Subcutaneous abdominal adipose tissue (tissue), 5 donors: ENCODE data around the gene INF2.

Experiments used
- H3K27ac ChIP-seq: one replicate; pipeline ENCODE4 v1.7.0; 2013; ENCODE audit warnings: low read depth, mild to moderate bottlenecking, inconsistent platforms, low read length, moderate library complexity
- H3K27me3 ChIP-seq, 5 donors: one replicate each; pipeline ENCODE4 v1.7.0; 2013; ENCODE audit warnings: low read length in 5 of 5, inconsistent platforms in 1 of 5; ENCODE audit not compliant: control insufficient read depth in 5 of 5, insufficient read depth in 4 of 5
- H3K36me3 ChIP-seq, 5 donors: one replicate each; pipeline ENCODE4 v1.7.0; 2013; ENCODE audit warnings: low read length in 5 of 5; ENCODE audit not compliant: control insufficient read depth in 5 of 5, insufficient read depth in 5 of 5
- H3K4me1 ChIP-seq, 5 donors: one replicate each; pipeline ENCODE4 v1.7.0; 2013; ENCODE audit warnings: low read length in 5 of 5, mild to moderate bottlenecking in 3 of 5, moderate library complexity in 1 of 5; ENCODE audit not compliant: control insufficient read depth in 5 of 5, insufficient read depth in 5 of 5
- H3K4me3 ChIP-seq, 5 donors: one replicate each; pipeline ENCODE4 v1.7.0; 2013; ENCODE audit warnings: low read length in 5 of 5, low read depth in 1 of 5
- H3K9ac ChIP-seq, 5 donors: one replicate each; pipeline ENCODE4 v1.7.0; 2013; ENCODE audit warnings: low read length in 5 of 5, mild to moderate bottlenecking in 4 of 5, moderate library complexity in 3 of 5
- H3K9me3 ChIP-seq, 5 donors: one replicate each; pipeline ENCODE4 v1.7.0; 2013; ENCODE audit warnings: low read length in 5 of 5; ENCODE audit not compliant: control insufficient read depth in 5 of 5
- donor health status: healthy.
- donor health status: healthy.
- donor health status: healthy.
- donor health status: healthy.
- donor health status: healthy.

INF2 gene

DNA sequence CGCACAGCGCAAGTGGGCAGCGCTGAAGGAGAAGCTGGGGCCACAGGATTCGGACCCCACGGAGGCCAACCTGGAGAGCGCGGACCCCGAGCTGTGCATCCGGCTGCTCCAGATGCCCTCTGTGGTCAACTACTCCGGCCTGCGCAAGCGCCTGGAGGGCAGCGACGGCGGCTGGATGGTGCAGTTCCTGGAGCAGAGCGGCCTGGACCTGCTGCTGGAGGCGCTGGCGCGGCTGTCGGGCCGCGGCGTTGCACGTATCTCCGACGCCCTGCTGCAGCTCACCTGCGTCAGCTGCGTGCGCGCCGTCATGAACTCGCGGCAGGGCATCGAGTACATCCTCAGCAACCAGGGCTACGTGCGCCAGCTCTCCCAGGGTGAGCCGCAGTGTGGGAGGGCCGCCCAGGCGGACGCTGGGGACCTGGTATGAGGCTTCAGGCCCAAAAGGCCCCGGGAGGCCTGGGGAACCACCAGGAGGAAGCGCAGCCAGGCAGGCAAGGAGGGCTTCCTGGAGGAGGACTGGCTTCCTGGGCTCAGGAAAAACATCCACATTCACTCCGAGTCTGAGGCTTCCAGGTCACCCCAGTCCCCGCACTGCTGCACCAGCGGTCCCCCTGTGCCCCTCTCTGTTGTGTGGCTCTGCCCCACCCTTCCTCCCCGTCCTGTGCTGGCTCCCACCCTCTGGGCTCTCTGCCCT is 12.1 kb downstream of the INF2 start:
- peaks cover 0 to 68% (median 58%) of the 10 kb centered on the region in 5 donors for H3K36me3 ChIP-seq

GRCh38 chr14:104702106-104702505 is 12.7 kb downstream of the INF2 start:
- Histone ChIP-seq H3K27me3 (no peaks in the 10 kb centered on the region), H3K9me3 (no peaks in the 10 kb centered on the region), H3K4me1 (peaks cover 17 to 53% (median 48%) of the 10 kb centered on the region in 5 donors), H3K4me3 (no peak overlapping the region), H3K9ac (no peak overlapping the region), H3K36me3 (peaks cover 0 to 68% (median 59%) of the 10 kb centered on the region in 5 donors), H3K27ac (no peak overlapping the region)

More for the DNA sequence above, 12.1 kb downstream of the INF2 start:
- Histone ChIP-seq H3K9ac (no peak overlapping the region), H3K4me3 (no peak overlapping the region), H3K9me3 (no peaks in the 10 kb centered on the region), H3K27me3 (no peaks in the 10 kb centered on the region), H3K4me1 (peaks cover 17 to 58% (median 54%) of the 10 kb centered on the region in 5 donors), H3K27ac (no peak overlapping the region)

GRCh38 chr14:104702673-104703072 is 13.3 kb downstream of the INF2 start:
- Histone ChIP-seq H3K9ac (no peak overlapping the region), H3K9me3 (no peaks in the 10 kb centered on the region), H3K4me3 (no peak overlapping the region), H3K27ac (no peak overlapping the region), H3K4me1 (peaks cover 14 to 47% (median 42%) of the 10 kb centered on the region in 5 donors), H3K27me3 (no peaks in the 10 kb centered on the region), H3K36me3 (peaks cover 0 to 69% (median 57%) of the 10 kb centered on the region in 5 donors)

DNA sequence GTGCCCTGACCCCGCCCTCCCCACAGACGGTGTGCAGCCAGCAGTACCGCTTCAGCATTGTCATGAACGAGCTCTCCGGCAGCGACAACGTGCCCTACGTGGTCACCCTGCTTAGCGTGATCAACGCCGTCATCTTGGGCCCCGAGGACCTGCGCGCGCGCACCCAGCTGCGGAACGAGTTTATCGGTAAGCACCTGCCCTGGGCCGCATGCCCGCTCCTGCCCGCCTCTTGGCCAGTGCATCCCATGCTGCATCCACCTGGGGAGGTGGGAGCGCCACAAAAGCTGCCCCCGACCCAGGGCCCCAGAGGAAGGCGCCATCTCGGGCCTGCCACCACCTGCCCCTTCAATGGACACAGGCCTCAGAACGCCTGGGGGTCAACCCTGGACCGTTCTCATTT is 13.9 kb downstream of the INF2 start:
- Histone ChIP-seq H3K9ac (no peak overlapping the region), H3K27ac (no peak overlapping the region), H3K9me3 (no peaks in the 10 kb centered on the region), H3K4me3 (no peak overlapping the region), H3K4me1 (peaks cover 9 to 41% (median 36%) of the 10 kb centered on the region in 5 donors), H3K36me3 (peaks cover 0 to 69% (median 57%) of the 10 kb centered on the region in 5 donors), H3K27me3 (no peaks in the 10 kb centered on the region)

GRCh38 chr14:104704252-104704651 is 14.8 kb downstream of the INF2 start:
- H3K27me3 ChIP-seq: no peaks in the 10 kb centered on the region
- peaks cover 0 to 75% (median 61%) of the 10 kb centered on the region in 5 donors for H3K36me3 ChIP-seq
- peaks cover 5 to 31% (median 26%) of the 10 kb centered on the region in 5 donors for H3K4me1 ChIP-seq
- no peak overlapping the region for H3K4me3 ChIP-seq
- no peak overlapping the region for H3K9ac ChIP-seq
- H3K9me3 ChIP-seq: no peaks in the 10 kb centered on the region
- H3K27ac ChIP-seq: no peak overlapping the region

GRCh38 chr14:104705340-104706047 is 16.1 kb downstream of the INF2 start:
- Histone ChIP-seq H3K4me1 (peaks cover 1 to 19% (median 15%) of the 10 kb centered on the region in 5 donors), H3K27ac (no peak overlapping the region), H3K27me3 (no peaks in the 10 kb centered on the region), H3K9me3 (no peaks in the 10 kb centered on the region), H3K4me3 (no peak overlapping the region), H3K9ac (no peak overlapping the region), H3K36me3 (peaks cover 0 to 83% (median 73%) of the 10 kb centered on the region in 5 donors)

DNA sequence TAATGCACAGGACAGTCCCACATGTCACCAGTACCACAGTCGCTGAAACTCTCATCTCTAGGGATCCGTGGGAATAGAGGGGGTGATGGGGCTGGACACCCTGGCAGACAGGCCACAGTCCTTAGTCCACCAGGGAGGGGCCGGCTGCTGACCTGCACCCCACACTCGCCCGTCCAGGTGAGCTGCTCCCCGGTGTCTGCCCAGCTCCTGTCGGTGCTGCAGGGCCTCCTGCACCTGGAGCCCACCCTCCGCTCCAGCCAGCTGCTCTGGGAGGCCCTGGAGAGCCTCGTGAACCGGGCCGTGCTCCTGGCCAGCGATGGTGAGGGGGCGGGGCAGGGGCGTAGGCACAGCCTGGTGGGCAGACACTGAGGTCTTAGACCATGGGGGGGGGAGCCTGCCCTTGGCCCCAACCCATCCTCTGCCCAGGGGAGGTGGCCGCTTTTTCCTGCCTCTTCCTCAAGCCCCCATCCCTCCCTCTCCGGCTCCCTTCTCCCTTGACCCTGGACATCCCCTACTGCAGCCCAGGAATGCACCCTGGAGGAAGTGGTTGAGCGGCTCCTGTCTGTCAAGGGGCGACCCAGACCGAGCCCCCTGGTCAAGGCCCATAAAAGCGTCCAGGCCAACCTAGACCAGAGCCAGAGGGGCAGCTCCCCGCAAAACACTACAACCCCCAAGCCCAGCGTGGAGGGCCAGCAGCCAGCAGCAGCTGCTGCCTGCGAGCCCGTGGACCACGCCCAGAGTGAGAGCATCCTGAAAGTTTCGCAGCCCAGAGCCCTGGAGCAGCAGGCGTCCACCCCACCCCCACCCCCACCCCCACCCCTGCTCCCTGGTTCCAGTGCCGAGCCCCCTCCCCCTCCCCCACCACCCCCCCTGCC is 17.6 kb downstream of the INF2 start:
- no peaks in the 10 kb centered on the region for H3K27me3 ChIP-seq
- H3K27ac ChIP-seq: no peak overlapping the region
- H3K4me3 ChIP-seq: no peak overlapping the region
- no peaks in the 10 kb centered on the region for H3K9me3 ChIP-seq
- no peak overlapping the region for H3K9ac ChIP-seq
- peaks cover 0 to 86% (median 78%) of the 10 kb centered on the region in 5 donors for H3K36me3 ChIP-seq
- peaks cover 0 to 6% (median 4%) of the 10 kb centered on the region in 5 donors for H3K4me1 ChIP-seq

- no peak overlapping the region for H3K9ac ChIP-seq
- no peak overlapping the region for H3K27ac ChIP-seq
- no peaks in the 10 kb centered on the region for H3K9me3 ChIP-seq
- peaks cover 0 to 86% (median 78%) of the 10 kb centered on the region in 5 donors for H3K36me3 ChIP-seq
- no peaks in the 10 kb centered on the region for H3K27me3 ChIP-seq
- H3K4me1 ChIP-seq: peaks cover 0 to 3% (median 0%) of the 10 kb centered on the region in 5 donors
- H3K4me3 ChIP-seq: no peak overlapping the region
These were observed 18.5 kb downstream of the INF2 start for GRCh38 chr14:104707608-104708595.
